Right ventricle myocardium inferior (tissue), 1 donor: ENCODE data around the gene GLTPD2. TPM values are rescaled to one million over a fixed set of nuclear protein-coding genes. Genes with fewer than 3 reads are reported as not detected.

Experiments used
- ATAC-seq: fragments of 200-7000 bp; cut with Tn5 transposase; one replicate; pipeline ENCODE4 v1.9.1; 2020; ENCODE audit warnings: mild to moderate bottlenecking, moderate library complexity
- DNase-seq: peaks from one replicate; pipeline ENCODE4 v3.0.0; 2021; ENCODE audit errors: missing footprints
- intact Hi-C: fragments of 100-400 bp; cut with DNase I; formaldehyde crosslinking; loops from one replicate; pipeline ENCODE4 v1.11.0; 2022
- total RNA-seq: library from RNA; stranded (reverse); fragmentation: NEBNext Ultra II Directional; extraction: Animal tissue kit (Norgen Biotek cat#: 25700); gene quantifications from one replicate; pipeline ENCODE4 v1.2.1, GENCODE V29; 2021
- donor health status: DM: no; HTN: yes; CAD: no; lungs with severe emphysema.

Gene GLTPD2
- total RNA-seq, 1 donor from 2014 or later = not detected

- DNase-seq (no peak), ATAC-seq (no peak)
- intact Hi-C loops = loop anchor here (10.0 kb wide), 1 partner anchor 51 kb away; no protein-coding TSS in a partner anchor
Observed at GRCh38 chr17:4833941-4834680, 45.3 kb downstream of the GLTPD2 start.

- ATAC-seq (no peak), DNase-seq (no peak)
- intact Hi-C loops = loop anchor here (5.0 to 10.0 kb wide), 2 partner anchors 47 to 50 kb away; partner anchors contain the start of genes GLTPD2 and VMO1
Observed at GRCh38 chr17:4834681-4835020, 45.9 kb downstream of the GLTPD2 start.

- intact Hi-C loops = loop anchor here (5.0 to 10.0 kb wide), 2 partner anchors 49 kb away; partner anchors contain the start of genes GLTPD2 and VMO1
- no peak for ATAC-seq
- no peak for DNase-seq
Observed at GRCh38 chr17:4836221-4836620, 47.5 kb downstream of the GLTPD2 start.

GRCh38 chr17:4837471-4838308, 48.9 kb downstream of the GLTPD2 start:
- intact Hi-C loops = loop anchor here (5.0 to 10.0 kb wide), 2 partner anchors 47 to 50 kb away; partner anchors contain the start of genes GLTPD2 and VMO1
- DNase-seq (no peak), ATAC-seq (peak; percentile 63)

GRCh38 chr17:4838309-4838785, 49.6 kb downstream of the GLTPD2 start:
- intact Hi-C loops = loop anchor here (5.0 to 10.0 kb wide), 2 partner anchors 46 to 51 kb away; partner anchors contain the start of genes GLTPD2 and VMO1
- ATAC-seq (no peak), DNase-seq (no peak)

GRCh38 chr17:4839221-4839620, 50.5 kb downstream of the GLTPD2 start:
- ATAC-seq = no peak
- intact Hi-C loops = loop anchor here (5.0 to 10.0 kb wide), 2 partner anchors 46 to 52 kb away; partner anchors contain the start of genes GLTPD2 and VMO1

More at GRCh38 chr17:4839221-4839620, 50.5 kb downstream of the GLTPD2 start:
- DNase-seq = no peak

Other genes starting within 250 kb of the GLTPD2 start
- gene MYBBP1A, start 233.6 kb upstream of the GLTPD2 start, total RNA-seq = 19.2 TPM
- 0.14 TPM for gene GGT6, start 228.4 kb upstream of the GLTPD2 start, total RNA-seq
- 48.6 TPM for gene SMTNL2, start 204.4 kb upstream of the GLTPD2 start, total RNA-seq
- gene ALOX15, start 147.3 kb upstream of the GLTPD2 start, total RNA-seq = 0.19 TPM
- gene PELP1, start 84.8 kb upstream of the GLTPD2 start, total RNA-seq = 34.4 TPM
- gene ARRB2, start 78.3 kb upstream of the GLTPD2 start, total RNA-seq = 28.3 TPM
- 17.2 TPM for gene MED11, start 57.5 kb upstream of the GLTPD2 start, total RNA-seq
- 0.11 TPM for gene ZMYND15, start 49.1 kb upstream of the GLTPD2 start, total RNA-seq
- 3.9 TPM for gene CXCL16, start 49.0 kb upstream of the GLTPD2 start, total RNA-seq
- not detected for gene TM4SF5, start 17.1 kb upstream of the GLTPD2 start, total RNA-seq
- 0.70 TPM for gene VMO1, start 2.6 kb upstream of the GLTPD2 start, total RNA-seq
- 225 TPM for gene PSMB6, start 7.2 kb downstream of the GLTPD2 start, total RNA-seq
- gene PLD2, start 18.2 kb downstream of the GLTPD2 start, total RNA-seq = 12.6 TPM
- gene MINK1, start 44.4 kb downstream of the GLTPD2 start, total RNA-seq = 50.7 TPM
- 0.78 TPM for gene C17orf107, start 110.6 kb downstream of the GLTPD2 start, total RNA-seq
- 0.41 TPM for gene CHRNE, start 114.1 kb downstream of the GLTPD2 start, total RNA-seq
- not detected for gene GP1BA, start 143.3 kb downstream of the GLTPD2 start, total RNA-seq
- 199 TPM for gene SLC25A11, start 151.1 kb downstream of the GLTPD2 start, total RNA-seq
- gene RNF167, start 151.3 kb downstream of the GLTPD2 start, total RNA-seq = 91.8 TPM
- gene PFN1, start 159.6 kb downstream of the GLTPD2 start, total RNA-seq = 218 TPM
- gene ENO3, start 162.2 kb downstream of the GLTPD2 start, total RNA-seq = 549 TPM
- gene SPAG7, start 178.9 kb downstream of the GLTPD2 start, total RNA-seq = 166 TPM
- gene CAMTA2, start 198.7 kb downstream of the GLTPD2 start, total RNA-seq = 37.1 TPM
- 2.4 TPM for gene INCA1, start 208.6 kb downstream of the GLTPD2 start, total RNA-seq
- gene KIF1C, start 209.0 kb downstream of the GLTPD2 start, total RNA-seq = 708 TPM
- not detected for gene SLC52A1, start 246.5 kb downstream of the GLTPD2 start, total RNA-seq